CD4-positive, alpha-beta T cell (primary cell): Measurements from ENCODE around the gene TGM4. TPM values are rescaled to one million over a fixed set of nuclear protein-coding genes. Genes with fewer than 3 reads are reported as not detected.

Source experiments
- ATAC-seq: fragments of 200-7000 bp; cut with Tn5 transposase; one replicate; pipeline ENCODE4 v1.10.0; 2022; ENCODE audit warnings: mild to moderate bottlenecking; ENCODE audit not compliant: poor library complexity
- CTCF ChIA-PET: fragments of 350-600 bp; sonication (Branson Sonifier 250); formaldehyde crosslinking; loops from one replicate; lab custom pipeline; 2021; ENCODE audit warnings: antibody characterized with exemption, inconsistent platforms; lab: Charles Lee
- POLR2A ChIA-PET: fragments of 350-600 bp; sonication (Branson Sonifier 250); formaldehyde crosslinking; loops from one replicate; lab custom pipeline; 2021; ENCODE audit warnings: antibody characterized with exemption, inconsistent platforms; lab: Charles Lee
- DNase-seq, 14 experiments: peaks; one replicate each; pipeline ENCODE4 v3.0.0-alpha.2; 2013 to 2020; ENCODE audit warnings: mixed read lengths in 2 of 14
- H3K27ac ChIP-seq, 2 donors: one replicate each; pipeline versions ENCODE4 v1.5.1 to v1.7.0; 2013; ENCODE audit warnings: low read length in 2 of 2, low read depth in 1 of 2, mild to moderate bottlenecking in 1 of 2
- H3K27me3 ChIP-seq, 2 experiments: 1 replicate in 1 of 2; 2 replicates in 1 of 2; pipeline versions ENCODE4 v1.6.1 to v1.7.0; 2013; ENCODE audit warnings: low read length in 2 of 2, control low read depth in 1 of 2, mild to moderate bottlenecking in 1 of 2, moderate library complexity in 1 of 2; ENCODE audit not compliant: insufficient read depth in 2 of 2, control insufficient read depth in 1 of 2
- H3K36me3 ChIP-seq: one replicate; pipeline ENCODE4 v1.6.1; 2013; ENCODE audit warnings: low read length, control low read depth; ENCODE audit not compliant: insufficient read depth
- H3K4me1 ChIP-seq: one replicate; pipeline ENCODE4 v1.6.1; 2013; ENCODE audit warnings: low read length, control low read depth; ENCODE audit not compliant: insufficient read depth
- H3K4me3 ChIP-seq: one replicate; pipeline ENCODE4 v1.5.1; 2013; ENCODE audit warnings: mild to moderate bottlenecking, low read length, moderate library complexity
- H3K9me3 ChIP-seq, 2 experiments: 1 replicate in 1 of 2; 2 replicates in 1 of 2; pipeline versions ENCODE4 v1.6.1 to v1.7.0; 2013; ENCODE audit warnings: low read length in 2 of 2, mild to moderate bottlenecking in 2 of 2, control low read depth in 1 of 2, moderate library complexity in 1 of 2; ENCODE audit not compliant: control insufficient read depth in 1 of 2, insufficient read depth in 1 of 2
- H3K27ac Mint-ChIP-seq: one replicate; pipeline ENCODE4 v1.8.0; 2020; ENCODE audit warnings: mixed read lengths
- H3K27me3 Mint-ChIP-seq: one replicate; pipeline ENCODE4 v1.8.0; 2021; ENCODE audit warnings: mixed read lengths
- H3K36me3 Mint-ChIP-seq: one replicate; pipeline ENCODE4 v1.8.0; 2021; ENCODE audit warnings: low read depth, mixed read lengths
- H3K4me1 Mint-ChIP-seq: one replicate; pipeline ENCODE4 v1.8.0; 2021; ENCODE audit warnings: low read depth, mixed read lengths
- H3K4me3 Mint-ChIP-seq: one replicate; pipeline ENCODE4 v1.8.0; 2020; ENCODE audit warnings: mild to moderate bottlenecking, mixed read lengths
- H3K9me3 Mint-ChIP-seq: one replicate; pipeline ENCODE4 v1.8.0; 2020; ENCODE audit warnings: mixed read lengths
- CTCF ChIP-seq: fragments of 200-600 bp; IDR thresholded peaks from one replicate; pipeline ENCODE4 v1.8.0; 2022; ENCODE audit warnings: antibody characterized with exemption, mild to moderate bottlenecking
- intact Hi-C, 2 experiments: fragments of 100-400 bp; cut with DNase I in 1 of 2; cut with micrococcal nuclease in 1 of 2; formaldehyde crosslinking; loops; one replicate each; pipeline versions ENCODE4 v1.15.1 to v1.9.0; 2023 to 2025; cut with DNase I, micrococcal nuclease
- total RNA-seq, 174 experiments: library from RNA in 2 of 174; stranded (reverse) in 2 of 174; gene quantifications; one replicate each; pipeline ENCODE4 v1.2.3 and lab custom pipeline; 2021 to 2026

Gene TGM4
- total RNA-seq, 2 experiments from 2014 or later: not detected

DNA sequence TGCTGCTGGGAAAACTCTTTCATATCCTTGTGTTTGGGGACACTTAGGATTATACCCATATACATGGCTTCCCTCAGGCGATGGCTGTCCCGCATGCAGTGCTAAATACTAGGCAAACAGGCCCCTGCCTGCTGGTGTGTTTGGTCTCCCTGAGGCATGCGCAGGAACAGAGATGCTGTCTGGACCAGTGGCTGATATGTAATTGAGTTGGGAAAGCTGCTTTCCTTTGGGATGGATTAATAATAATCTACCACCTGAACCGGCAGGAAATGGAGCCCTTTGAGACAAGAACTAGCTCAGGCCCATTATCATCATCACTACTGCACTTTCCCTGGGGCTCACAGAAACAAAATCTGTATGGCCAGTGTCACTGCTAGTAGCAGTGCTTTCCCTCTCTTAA lies 83.6 kb downstream of the TGM4 start:
- Histone ChIP-seq H3K9me3 (no peaks in the 10 kb centered on the region), H3K4me3 (no peak overlapping the region), H3K36me3 (peaks cover 33% of the 10 kb centered on the region), H3K27me3 (no peaks in the 10 kb centered on the region), H3K4me1 (no peaks in the 10 kb centered on the region), H3K27ac (no peak overlapping the region)
- Mint-ChIP-seq H3K27ac (no peak overlapping the region), H3K36me3 (peaks cover 56% of the 10 kb centered on the region), H3K4me3 (no peak overlapping the region), H3K27me3 (no peaks in the 10 kb centered on the region), H3K4me1 (peaks cover 34% of the 10 kb centered on the region), H3K9me3 (no peaks in the 10 kb centered on the region)
- no peak for ATAC-seq
- ChIA-PET POLR2A (no interaction called here), CTCF (no interaction called here)
- DNase-seq: no peak
- TF ChIP-seq CTCF: no peak
- intact Hi-C loops: no loop called here

DNA sequence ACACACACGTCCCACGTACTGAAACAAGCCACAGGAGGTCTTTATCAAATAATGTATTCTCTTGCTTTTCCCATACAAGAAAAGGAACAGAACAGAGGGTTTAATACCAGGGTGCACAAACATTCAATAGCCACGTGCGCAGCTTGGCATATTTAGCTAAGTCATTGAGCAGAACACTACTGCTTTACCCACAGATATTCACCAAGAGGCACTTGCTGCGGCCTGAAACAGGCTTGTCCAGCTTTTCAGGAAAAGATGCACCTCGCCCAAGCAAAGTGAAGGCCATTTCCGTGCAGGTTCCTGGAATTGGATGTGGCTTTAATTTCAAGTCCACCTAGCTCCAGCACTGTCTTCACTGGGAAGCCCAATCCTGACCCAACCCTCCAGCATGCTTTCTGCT lies 84.0 kb downstream of the TGM4 start:
- no peaks in the 10 kb centered on the region for H3K27me3 ChIP-seq
- H3K9me3 ChIP-seq: no peaks in the 10 kb centered on the region
- TF ChIP-seq CTCF: no peak
- peaks cover 36% of the 10 kb centered on the region for H3K4me1 Mint-ChIP-seq
- intact Hi-C loops: no loop called here
- H3K36me3 Mint-ChIP-seq: peaks cover 56% of the 10 kb centered on the region
- H3K9me3 Mint-ChIP-seq: no peaks in the 10 kb centered on the region
- H3K4me3 ChIP-seq: no peak overlapping the region
- H3K27ac ChIP-seq: no peak overlapping the region
- no peaks in the 10 kb centered on the region for H3K4me1 ChIP-seq
- ChIA-PET POLR2A (no interaction called here), CTCF (no interaction called here)
- no peak overlapping the region for H3K27ac Mint-ChIP-seq
- ATAC-seq (no peak), DNase-seq (no peak)
- no peaks in the 10 kb centered on the region for H3K27me3 Mint-ChIP-seq
- H3K36me3 ChIP-seq: peaks cover 32% of the 10 kb centered on the region
- no peak overlapping the region for H3K4me3 Mint-ChIP-seq

DNA sequence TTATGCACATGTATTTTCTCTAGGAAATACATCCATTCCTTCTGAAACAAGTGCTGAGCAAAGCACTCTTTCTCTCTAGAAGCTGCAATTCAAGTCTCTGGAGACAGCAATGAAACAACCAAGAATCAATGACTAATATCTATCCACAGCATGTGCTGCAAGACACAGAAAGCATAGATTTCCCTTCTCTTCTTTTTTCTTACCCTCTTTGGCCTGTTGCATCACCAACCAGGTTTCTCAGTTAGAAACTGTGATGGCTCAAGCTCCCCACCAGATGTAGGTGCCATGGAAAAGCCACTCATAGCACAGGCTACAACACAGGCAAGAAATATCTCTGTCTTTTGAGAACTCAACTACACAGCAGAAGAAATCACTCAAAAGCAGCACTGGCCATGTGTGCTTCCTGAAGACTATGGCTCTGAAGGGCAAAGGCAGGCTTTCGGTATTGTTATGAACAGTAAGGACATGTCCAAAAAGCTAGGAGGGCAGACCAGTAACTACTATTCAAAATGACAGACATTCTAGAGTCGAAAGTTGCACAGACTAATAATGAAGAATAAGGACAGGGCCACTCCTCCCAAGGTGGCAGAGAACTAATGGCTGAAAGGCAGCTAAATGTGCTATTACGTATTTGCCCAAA lies 86.1 kb downstream of the TGM4 start:
- no peaks in the 10 kb centered on the region for H3K9me3 Mint-ChIP-seq
- Histone ChIP-seq H3K9me3 (no peaks in the 10 kb centered on the region), H3K36me3 (peaks cover 27% of the 10 kb centered on the region), H3K4me1 (no peaks in the 10 kb centered on the region), H3K27me3 (no peaks in the 10 kb centered on the region), H3K27ac (no peak overlapping the region), H3K4me3 (no peak overlapping the region)
- no peak for ATAC-seq
- no peak overlapping the region for H3K4me3 Mint-ChIP-seq
- no peak overlapping the region for H3K27ac Mint-ChIP-seq
- TF ChIP-seq CTCF: no peak
- no peaks in the 10 kb centered on the region for H3K27me3 Mint-ChIP-seq
- CTCF ChIA-PET: no interaction called here
- intact Hi-C loops: no loop called here
- peaks cover 53% of the 10 kb centered on the region for H3K4me1 Mint-ChIP-seq
- DNase-seq: no peak
- peaks cover 37% of the 10 kb centered on the region for H3K36me3 Mint-ChIP-seq
- POLR2A ChIA-PET: no interaction called here
